Thyroid gland (tissue), 4 donors: ENCODE results near the gene EXOSC1. TPM values are rescaled to one million over a fixed set of nuclear protein-coding genes. Genes with fewer than 3 reads are reported as not detected.
"Not testable (repeated sequence)": the region's sequence is repeated elsewhere in the genome, so short reads cannot be mapped to it uniquely, and the experiment has no call there.

Experiments used
- DNase-seq, 2 donors: peaks; one replicate each; pipeline ENCODE4 v3.0.0-alpha.2; 2019
- H3K27ac ChIP-seq, 3 donors: fragments of 200-600 bp; sonication (generic); 1 replicate in 2 of 3; 2 replicates in 1 of 3; pipeline ENCODE4 v1.5.1; 2016 to 2019; ENCODE audit warnings: mild to moderate bottlenecking in 1 of 3, moderate library complexity in 1 of 3
- H3K27me3 ChIP-seq: fragments of 200-600 bp; sonication (generic); one replicate; pipeline ENCODE4 v1.5.1; 2019
- H3K36me3 ChIP-seq, 2 donors: fragments of 200-600 bp; sonication (generic); one replicate each; pipeline ENCODE4 v1.5.1; 2016 to 2019
- H3K4me1 ChIP-seq, 2 donors: fragments of 200-600 bp; sonication (generic); one replicate each; pipeline ENCODE4 v1.5.1; 2017 to 2019
- H3K4me3 ChIP-seq, 3 donors: fragments of 200-600 bp; sonication (generic); replicated peaks in 1 of 3; 1 replicate in 2 of 3; 2 replicates in 1 of 3; pipeline ENCODE4 v1.5.1; 2016; ENCODE audit warnings: mild to moderate bottlenecking in 1 of 3
- H3K9me3 ChIP-seq: fragments of 200-600 bp; sonication (generic); one replicate; pipeline ENCODE4 v1.5.1; 2017
- POLR2A ChIP-seq, 2 donors: fragments of 450-650 bp; IDR thresholded peaks; one replicate each; pipeline ENCODE4 v1.6.1; 2017; ENCODE audit warnings: antibody characterized with exemption in 2 of 2, mild to moderate bottlenecking in 2 of 2, moderate library complexity in 1 of 2
- WGBS, 2 donors: methylation state at CpG; one replicate each; pipeline ENCODE4 v1.1.5; 2017; 5-methylcytosine and 5-hydroxymethylcytosine counted together
- intact Hi-C: fragments of 100-400 bp; cut with DNase I; formaldehyde crosslinking; loops from one replicate; pipeline ENCODE4 v1.15.1; 2023
- total RNA-seq, 4 donors: library from RNA; depleted of rRNA; stranded (reverse); fragments of >200 nt; gene quantifications; one replicate each; pipeline ENCODE4 v1.2.3, GENCODE V29; 2016
- TF ChIP-seq, protein P1 (sequence below), 6 experiments: fragments of 200-600 bp in 3 of 6; fragments of 450-650 bp in 3 of 6; sonication (generic) in 3 of 6; IDR thresholded peaks; one replicate each; pipeline ENCODE4 v1.5.1; 2016 to 2019; ENCODE audit warnings: antibody characterized with exemption in 6 of 6, mild to moderate bottlenecking in 2 of 6, inconsistent platforms in 1 of 6, moderate library complexity in 1 of 6

The EXOSC1 gene
- total RNA-seq, 4 donors from 2014 or later = 23.6 to 51.1 (median 29.2) TPM

DNA sequence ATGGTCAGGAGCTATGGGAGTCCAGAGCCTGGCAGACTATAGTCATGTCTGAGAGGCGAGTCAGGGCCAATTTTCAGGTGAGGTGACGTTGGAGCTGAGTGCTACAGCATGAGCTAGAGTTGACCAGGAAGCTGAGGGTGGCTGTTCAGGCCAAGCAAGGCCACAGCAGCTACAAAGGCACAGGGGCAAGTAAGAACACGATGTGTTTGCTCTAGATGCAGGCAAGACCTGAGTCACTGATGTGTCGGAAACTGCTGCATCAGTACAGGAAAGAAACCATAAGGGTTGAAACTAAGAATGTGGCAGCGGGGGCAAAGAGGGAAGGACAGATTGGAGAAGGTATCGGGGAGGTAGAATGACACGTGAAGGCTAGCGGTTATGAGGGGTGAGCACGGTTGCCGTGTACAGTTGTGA lies 32.9 kb downstream of the EXOSC1 start:
- Histone ChIP-seq H3K27me3 (no peaks in the 10 kb centered on the region), H3K4me1 (peaks cover 3 to 7% of the 10 kb centered on the region in 2 donors), H3K4me3 (no peak overlapping the region), H3K36me3 (no peaks in the 10 kb centered on the region), H3K27ac (no peak overlapping the region), H3K9me3 (no peaks in the 10 kb centered on the region)
- no peak for TF ChIP-seq POLR2A (IDR thresholded peaks at IDR 0.05)
- TF ChIP-seq, protein P1, sequence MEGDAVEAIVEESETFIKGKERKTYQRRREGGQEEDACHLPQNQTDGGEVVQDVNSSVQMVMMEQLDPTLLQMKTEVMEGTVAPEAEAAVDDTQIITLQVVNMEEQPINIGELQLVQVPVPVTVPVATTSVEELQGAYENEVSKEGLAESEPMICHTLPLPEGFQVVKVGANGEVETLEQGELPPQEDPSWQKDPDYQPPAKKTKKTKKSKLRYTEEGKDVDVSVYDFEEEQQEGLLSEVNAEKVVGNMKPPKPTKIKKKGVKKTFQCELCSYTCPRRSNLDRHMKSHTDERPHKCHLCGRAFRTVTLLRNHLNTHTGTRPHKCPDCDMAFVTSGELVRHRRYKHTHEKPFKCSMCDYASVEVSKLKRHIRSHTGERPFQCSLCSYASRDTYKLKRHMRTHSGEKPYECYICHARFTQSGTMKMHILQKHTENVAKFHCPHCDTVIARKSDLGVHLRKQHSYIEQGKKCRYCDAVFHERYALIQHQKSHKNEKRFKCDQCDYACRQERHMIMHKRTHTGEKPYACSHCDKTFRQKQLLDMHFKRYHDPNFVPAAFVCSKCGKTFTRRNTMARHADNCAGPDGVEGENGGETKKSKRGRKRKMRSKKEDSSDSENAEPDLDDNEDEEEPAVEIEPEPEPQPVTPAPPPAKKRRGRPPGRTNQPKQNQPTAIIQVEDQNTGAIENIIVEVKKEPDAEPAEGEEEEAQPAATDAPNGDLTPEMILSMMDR (IDR thresholded peaks at IDR 0.05) = no peak
- 92 to 94% methylated on average over 10 of the region's 10 CpGs for WGBS, 2 donors
- intact Hi-C loops = no loop called here
- DNase-seq = no peak

DNA sequence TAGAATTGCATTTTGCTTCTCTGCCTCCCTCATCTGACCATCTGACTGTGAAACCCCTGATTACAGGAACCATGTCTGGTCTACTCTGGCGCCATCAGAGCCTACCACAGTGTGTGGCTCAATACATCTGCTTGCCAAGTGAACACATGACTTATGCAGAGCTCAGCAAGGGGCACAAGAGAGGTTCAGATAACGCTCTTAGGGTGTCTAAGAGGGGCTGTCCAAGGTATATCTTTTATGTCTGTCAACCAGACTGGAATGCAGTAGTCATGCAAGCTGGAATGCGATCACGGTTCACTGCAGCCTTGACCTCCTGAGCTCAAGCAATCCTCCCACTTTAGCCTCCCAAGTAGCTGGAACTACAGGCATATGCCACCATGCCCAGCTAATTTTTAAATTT lies 34.4 kb downstream of the EXOSC1 start:
- no peak overlapping the region for H3K27ac ChIP-seq
- intact Hi-C loops = no loop called here
- peaks cover 3 to 15% of the 10 kb centered on the region in 2 donors for H3K4me1 ChIP-seq
- no peaks in the 10 kb centered on the region for H3K9me3 ChIP-seq
- DNase-seq = no peak
- H3K27me3 ChIP-seq = no peaks in the 10 kb centered on the region
- TF ChIP-seq, protein P1 (IDR thresholded peaks at IDR 0.05) = no peak
- no peak for TF ChIP-seq POLR2A (IDR thresholded peaks at IDR 0.05)
- no peaks in the 10 kb centered on the region for H3K36me3 ChIP-seq
- 68 to 89% methylated on average over 4 of the region's 4 CpGs for WGBS, 2 donors
- H3K4me3 ChIP-seq = no peak overlapping the region

DNA sequence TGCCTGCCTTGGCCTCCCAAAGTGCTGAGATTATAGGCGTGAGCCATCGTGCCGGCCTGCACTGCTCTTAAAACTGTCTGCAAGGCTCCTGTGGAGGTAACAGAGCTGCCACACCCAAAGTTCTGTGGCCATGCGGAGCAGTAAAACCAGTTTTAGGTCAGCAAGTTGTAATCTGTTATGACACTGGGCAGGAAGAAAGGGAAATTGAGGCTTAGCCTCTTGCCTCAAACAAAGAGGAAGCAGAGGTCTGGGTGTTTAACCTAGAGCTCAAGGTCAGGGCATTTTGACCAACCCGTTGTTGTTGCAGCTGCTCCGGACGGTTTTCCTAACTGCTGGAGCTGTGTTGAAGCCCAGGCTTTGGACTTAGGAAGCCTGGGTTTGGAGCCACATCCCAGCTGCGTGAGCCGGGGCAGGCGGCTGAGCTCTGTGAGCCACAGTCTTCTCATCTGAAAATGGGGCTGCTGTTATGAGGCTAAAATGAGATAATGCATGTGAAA lies 37.3 kb downstream of the EXOSC1 start:
- 78 to 80% methylated on average over 10 of the region's 10 CpGs for WGBS, 2 donors
- Histone ChIP-seq H3K27me3 (no peaks in the 10 kb centered on the region), H3K9me3 (no peaks in the 10 kb centered on the region), H3K36me3 (no peaks in the 10 kb centered on the region), H3K4me1 (peaks cover 0 to 8% of the 10 kb centered on the region in 2 donors), H3K4me3 (no peak overlapping the region), H3K27ac (no peak overlapping the region)
- DNase-seq = no peak
- TF ChIP-seq POLR2A (IDR thresholded peaks at IDR 0.05) = no peak
- TF ChIP-seq, protein P1 (IDR thresholded peaks at IDR 0.05) = no peak
- intact Hi-C loops = no loop called here

DNA sequence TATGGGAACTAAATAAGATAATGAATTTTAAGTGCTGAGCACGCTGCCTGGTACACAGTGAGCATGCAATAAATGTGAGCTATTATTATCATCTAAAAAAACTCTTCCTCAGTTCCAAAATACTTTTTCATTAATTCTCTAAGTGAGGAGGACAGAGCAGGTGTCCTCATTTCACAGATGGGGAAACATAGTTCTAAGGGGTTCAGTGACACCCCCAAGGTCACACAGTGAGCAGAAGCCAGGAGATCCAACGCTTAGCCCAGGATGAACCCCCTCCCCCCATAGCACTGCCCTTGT lies 37.9 kb downstream of the EXOSC1 start:
- H3K27me3 ChIP-seq = no peaks in the 10 kb centered on the region
- no peak for DNase-seq
- H3K4me1 ChIP-seq = peaks cover 0 to 8% of the 10 kb centered on the region in 2 donors
- whole genome bisulfite sequencing, 2 donors = 88 to 89% methylated on average over 2 of the region's 2 CpGs
- no peak for TF ChIP-seq POLR2A (IDR thresholded peaks at IDR 0.05)
- TF ChIP-seq, protein P1 (IDR thresholded peaks at IDR 0.05) = no peak
- intact Hi-C loops = no loop called here
- no peak overlapping the region for H3K4me3 ChIP-seq
- H3K27ac ChIP-seq = no peak overlapping the region
- no peaks in the 10 kb centered on the region for H3K36me3 ChIP-seq
- no peaks in the 10 kb centered on the region for H3K9me3 ChIP-seq

DNA sequence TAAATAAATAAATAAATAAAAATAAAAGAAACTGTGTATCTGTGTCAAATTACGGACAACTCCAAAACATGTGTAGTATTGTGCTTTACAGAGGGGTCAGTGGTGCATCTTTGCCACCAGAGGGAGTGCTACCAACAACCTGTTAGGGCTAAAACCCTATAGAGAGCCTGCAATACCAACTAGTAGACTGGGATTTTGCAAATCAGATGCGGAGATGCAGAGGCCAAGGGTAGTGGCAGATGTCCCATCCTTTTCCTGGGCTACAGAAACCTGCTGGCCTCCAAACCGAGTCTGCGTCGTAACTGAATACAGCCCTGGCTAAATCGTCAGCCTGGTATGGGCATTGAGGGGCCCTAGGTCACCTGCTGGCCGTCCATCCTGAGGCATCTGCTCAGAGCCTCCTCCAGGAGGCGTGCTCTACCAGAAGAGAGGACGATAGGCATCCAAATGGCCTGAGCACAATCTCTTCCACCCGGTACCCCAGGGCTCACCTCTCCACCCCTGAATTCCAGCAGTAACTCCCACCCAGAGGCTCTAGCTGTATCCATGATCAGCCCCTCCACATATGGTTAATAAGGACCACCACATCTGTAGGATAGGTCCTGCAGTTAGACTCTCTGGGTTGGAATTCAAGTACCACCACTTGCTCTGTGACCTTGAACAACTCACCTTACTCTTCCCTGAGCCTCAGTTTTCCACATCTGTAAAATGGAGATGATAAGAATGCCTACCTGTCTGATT lies 38.4 kb downstream of the EXOSC1 start:
- no peak for TF ChIP-seq POLR2A (IDR thresholded peaks at IDR 0.05)
- TF ChIP-seq, protein P1 (IDR thresholded peaks at IDR 0.05) = peak; percentile 42 to 81 (median 72)
- WGBS, 2 donors = 1 to 3% methylated on average over 10 of the region's 10 CpGs
- H3K27ac ChIP-seq = no peak overlapping the region

DNA sequence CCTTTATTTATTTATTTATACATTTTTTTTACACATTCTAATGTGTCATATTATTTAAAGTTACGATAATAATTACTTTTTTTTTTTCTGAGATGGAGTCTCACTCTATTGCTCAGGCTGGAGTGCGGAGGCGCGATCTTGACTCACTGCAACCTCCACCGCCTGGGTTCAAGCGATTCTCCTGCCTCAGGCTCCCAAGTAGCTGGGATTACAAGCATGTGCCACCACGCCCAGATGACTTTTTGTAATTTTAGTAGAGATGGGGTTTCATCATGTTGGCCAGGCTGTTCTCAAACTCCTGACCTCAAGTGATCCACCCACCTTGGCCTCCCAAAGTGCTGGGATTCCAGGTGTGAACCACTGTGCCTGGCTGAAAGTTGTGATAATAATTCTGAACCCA lies 39.3 kb downstream of the EXOSC1 start:
- intact Hi-C loops, H3K27ac ChIP-seq: not testable (repeated sequence)

More for the DNA sequence above, 38.4 kb downstream of the EXOSC1 start:
- Histone ChIP-seq H3K27me3 (no peaks in the 10 kb centered on the region), H3K9me3 (no peaks in the 10 kb centered on the region), H3K36me3 (no peaks in the 10 kb centered on the region), H3K4me1 (peaks cover 0 to 8% of the 10 kb centered on the region in 2 donors), H3K4me3 (no peak overlapping the region)
- intact Hi-C loops = no loop called here
- DNase-seq = peak; percentile 50 to 53

More for the DNA sequence above, 39.3 kb downstream of the EXOSC1 start:
- not testable (repeated sequence) for H3K9me3 ChIP-seq, H3K4me3 ChIP-seq, H3K4me1 ChIP-seq, DNase-seq, H3K27me3 ChIP-seq, H3K36me3 ChIP-seq
- WGBS, 2 donors = 90 to 96% methylated on average over 7 of the region's 7 CpGs
